GM19324 (cell line): Measurements from ENCODE around the gene IGSF11.
"Not testable (repeated sequence)": the region's sequence is repeated elsewhere in the genome, so short reads cannot be mapped to it uniquely, and the experiment has no call there.

Source experiments
- ATAC-seq: cut with Tn5 transposase; IDR thresholded peaks from one replicate; pipeline ENCODE4 v1.9.1; 2021; ENCODE audit warnings: mild to moderate bottlenecking, moderate library complexity; ENCODE audit not compliant: unreplicated experiment, low FRiP score

Gene IGSF11

DNA sequence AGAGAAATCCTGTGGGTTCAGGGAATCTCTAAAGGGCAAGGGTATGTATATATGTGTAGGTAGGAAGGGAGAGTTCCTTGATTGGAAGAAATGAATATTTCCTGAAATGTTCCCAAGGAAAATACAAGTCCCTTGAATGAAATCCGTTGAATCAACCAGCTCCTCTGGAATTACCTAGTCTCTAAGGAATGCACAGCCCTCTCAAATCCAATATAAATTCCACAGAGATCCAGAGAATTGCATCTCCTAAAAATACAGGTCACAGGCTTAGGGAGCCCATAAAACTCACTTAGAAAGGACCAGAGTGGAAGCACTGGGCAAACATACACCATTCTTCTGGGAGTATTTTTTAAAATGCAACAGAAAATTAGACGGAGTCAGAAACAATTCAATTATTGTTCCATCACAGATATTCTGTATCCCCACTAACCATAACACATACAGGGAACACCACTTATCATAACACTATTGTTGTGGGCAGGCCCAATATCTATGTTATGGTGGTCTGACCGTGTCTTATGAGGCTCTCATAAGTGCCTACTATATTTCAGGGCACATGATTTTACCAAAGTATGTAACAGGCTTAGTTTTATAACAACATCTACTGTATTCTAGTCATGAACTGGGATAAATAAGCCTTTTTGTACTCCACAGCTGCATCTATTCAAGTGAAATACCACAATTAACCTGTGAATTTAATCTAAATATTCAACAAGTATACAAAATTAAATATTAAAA, 43.7 kb downstream of the IGSF11 start:
- ATAC-seq: no peak

DNA sequence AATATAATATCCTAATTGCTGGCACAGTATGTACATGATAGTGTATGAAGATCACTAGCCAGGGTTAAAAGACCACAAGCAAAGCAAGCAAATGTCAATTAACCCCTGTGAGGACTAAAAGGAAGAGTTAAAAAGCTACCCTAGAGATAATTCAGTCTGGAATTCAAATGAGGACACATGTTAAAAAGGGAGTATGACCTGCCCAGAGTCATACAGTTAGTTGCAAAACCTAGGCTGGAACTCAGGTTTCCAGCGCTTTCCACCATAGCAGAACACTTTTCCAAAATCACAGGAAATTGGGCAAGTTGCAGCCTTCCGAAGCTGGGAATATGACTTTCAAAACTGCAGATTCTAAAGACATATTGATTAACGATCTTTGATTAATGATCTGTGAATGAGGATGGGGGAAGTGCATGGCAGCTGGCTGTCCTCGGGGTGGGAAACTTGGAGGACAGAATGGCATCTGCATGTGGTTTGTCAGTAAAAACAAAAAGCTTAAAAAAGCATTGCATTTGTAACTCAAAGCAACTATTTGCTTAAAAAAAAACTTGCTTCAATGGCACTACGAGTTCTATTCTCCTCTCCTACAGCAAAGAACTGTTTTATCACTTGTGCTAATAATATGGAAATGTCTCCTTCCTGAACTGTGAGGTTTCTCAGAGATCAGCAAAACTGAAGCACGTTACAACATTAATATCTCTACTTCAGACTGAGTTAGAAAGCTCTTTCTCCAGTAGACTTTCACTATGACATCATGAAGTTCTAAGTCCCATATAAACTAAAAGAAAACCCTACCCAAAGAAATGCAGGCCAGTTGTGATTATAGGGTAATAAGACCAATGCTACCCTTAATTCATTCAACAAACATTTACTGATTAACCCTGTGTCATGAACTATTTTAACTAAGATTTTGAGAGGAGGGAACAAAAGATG, 46.2 kb downstream of the IGSF11 start:
- no peak for ATAC-seq

DNA sequence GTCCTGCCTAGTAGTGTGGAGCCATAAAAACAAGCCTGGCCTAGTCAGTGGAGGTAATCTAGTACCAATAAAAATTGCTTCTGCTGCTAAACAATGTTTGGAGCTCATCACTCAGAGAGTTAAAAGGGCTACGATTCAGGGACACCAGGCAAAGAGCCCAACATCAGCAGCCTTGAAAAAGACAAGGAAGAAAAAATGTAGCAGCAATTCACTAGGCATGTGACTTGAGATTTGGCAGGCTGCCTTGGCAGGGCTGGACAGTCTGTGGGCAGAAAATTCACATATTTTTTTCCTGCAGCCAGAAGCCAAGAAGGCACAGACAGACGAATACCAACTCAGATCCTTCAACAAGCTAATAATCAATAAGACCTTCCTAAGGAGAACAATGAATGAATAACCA, 47.2 kb downstream of the IGSF11 start:
- ATAC-seq: no peak

DNA sequence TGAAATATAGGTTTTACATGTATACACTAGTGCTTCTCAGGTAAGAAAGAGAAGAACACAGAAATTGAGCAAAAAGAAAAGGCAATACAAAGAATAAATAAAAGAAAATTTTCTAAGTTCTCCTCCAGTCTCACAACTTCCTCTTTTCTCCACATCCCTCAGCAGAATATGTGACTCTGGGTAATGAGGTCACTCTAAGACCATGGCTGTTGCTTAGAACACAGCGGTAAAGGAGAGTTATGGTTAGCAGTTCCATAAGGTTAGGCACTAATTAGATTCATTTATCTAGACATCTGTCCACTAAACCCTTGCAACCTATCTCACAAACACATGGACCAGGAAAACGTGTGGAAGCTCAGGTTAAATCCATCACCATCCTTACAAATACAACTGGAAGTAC, 47.9 kb downstream of the IGSF11 start:
- ATAC-seq: no peak

DNA sequence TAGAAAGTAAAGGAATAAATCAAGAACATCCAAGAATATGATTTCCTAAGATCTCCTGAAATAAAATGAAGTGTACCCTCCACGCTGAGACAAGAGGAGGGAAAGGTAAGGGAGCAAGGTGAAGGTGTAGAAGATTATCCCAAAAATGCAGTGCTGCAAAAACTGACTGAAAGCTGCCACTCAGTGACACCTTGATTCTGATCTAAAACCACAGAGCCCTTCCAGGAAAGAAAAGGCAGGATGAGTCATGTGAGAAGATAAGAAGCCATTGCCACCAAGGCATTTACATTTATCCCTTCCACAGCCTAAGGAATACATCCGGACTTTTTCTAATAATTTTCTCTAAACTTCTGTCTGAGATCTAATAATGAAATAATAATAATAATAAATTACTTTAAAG, 49.9 kb downstream of the IGSF11 start:
- ATAC-seq: no peak

DNA sequence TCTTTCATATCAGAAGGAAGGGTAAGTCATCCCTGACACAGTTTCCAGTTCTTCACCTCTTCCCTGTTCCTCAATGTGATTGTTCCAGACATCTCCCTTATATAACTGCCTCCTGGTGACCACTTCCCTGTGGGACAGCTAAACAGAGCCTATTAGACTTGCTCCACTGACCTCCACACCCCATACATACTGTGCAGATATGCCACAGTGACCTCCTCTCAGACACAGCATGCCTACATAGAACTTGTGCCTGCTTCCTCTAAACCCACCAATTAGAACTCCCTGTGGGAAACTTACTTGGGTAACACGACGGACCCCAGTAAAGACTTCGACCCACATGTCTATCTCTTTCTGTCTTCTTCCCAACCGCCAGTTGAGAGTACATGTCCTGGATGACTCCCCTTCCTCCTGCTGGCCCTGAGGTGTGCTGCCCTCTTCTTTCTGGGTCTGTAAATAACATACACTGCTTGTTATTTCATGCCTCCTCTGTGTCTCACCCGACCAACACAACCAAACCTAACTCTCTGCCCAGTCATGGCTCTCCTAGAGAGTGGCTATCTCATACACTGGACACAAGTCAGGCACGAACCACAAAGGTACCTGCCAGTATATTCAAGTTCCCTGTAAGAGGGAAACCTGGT, 53.0 kb downstream of the IGSF11 start:
- ATAC-seq: no peak

DNA sequence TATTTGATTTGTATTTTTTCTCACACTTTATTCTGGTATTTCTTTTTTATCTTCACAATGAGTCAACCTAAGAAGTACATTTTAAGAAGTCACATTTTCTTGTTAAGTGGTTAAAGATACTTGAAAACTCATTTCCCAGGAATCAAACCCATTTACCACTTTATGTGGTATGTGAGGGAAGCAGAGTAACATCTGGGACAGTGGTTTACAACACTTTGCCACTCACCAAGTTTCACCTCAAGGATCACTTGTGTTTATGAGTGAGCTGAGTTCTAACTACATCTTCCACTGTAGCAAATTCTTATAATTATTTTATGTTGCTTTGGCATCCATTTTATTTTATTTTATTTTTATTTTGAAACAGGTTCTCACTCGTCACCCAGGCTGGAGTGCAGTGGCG, 53.8 kb downstream of the IGSF11 start:
- no peak for ATAC-seq

DNA sequence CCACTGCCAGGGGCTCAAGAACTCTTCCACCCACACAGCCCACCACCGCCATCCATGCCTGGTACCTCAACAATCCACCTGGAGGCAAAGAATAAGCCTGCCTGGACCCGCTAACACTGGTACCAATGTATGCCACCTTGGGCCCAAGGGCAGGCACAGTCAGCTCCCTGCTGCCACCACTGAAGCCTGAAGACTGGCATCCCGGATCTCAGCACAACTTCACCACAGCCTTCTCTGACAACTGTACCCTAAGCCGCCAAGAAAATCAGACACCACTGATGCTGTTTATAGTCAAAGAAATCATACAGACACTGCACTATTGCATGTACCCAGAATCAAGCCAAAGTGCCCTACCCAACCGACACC, 56.3 kb downstream of the IGSF11 start:
- ATAC-seq: no peak

DNA sequence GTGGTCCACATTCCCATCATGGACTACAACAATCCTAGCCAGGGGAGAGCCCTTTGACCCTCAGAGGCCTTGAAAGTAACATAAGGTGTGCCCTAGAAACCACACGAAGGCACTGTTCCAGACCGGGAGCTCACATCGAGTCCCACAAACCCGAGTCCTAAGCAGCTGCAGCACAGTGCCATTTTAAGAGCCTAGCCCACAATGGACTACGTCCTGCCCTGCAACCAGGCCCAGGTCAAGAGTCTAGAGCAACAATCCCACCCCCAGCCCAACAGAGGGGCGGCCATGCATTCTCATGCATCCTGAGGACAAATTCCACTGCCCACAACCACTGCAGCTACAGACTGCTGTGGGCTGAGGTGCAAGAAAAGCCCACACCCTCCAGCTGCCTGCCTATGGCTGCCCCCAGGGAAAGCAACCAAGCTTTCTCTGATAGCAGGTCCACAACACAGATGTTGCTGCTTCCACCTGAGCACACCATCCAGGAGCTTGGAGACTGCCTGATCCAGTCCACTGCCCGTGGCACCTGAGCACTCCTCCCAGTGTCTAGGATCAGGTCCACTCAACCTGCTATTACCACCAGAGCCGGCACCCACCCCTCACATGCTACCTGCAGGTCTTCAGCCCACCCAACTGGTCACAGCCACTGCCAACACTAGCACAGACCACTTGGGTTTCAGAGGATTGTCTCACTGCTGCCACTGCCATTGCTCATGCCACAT, 56.8 kb downstream of the IGSF11 start:
- ATAC-seq: no peak

DNA sequence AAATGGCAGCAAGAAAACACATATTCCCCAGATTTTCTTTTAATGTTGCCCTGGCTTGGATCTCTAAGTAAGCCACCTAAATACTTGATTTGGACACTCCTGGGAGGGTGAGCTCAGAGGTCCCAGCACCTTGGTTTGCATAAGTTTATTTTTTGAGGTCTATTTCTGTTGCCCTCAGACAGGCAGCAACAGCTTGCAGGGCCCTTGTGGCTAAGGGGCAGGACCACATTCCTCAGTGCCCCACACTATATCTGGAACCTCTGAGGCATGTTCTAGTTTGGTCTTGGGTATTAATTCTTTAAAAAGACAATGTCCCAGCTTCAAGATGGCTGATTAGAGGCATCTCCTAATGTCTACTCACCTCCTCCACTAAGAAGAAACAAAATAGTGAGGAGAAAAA, 57.5 kb downstream of the IGSF11 start:
- no peak for ATAC-seq

DNA sequence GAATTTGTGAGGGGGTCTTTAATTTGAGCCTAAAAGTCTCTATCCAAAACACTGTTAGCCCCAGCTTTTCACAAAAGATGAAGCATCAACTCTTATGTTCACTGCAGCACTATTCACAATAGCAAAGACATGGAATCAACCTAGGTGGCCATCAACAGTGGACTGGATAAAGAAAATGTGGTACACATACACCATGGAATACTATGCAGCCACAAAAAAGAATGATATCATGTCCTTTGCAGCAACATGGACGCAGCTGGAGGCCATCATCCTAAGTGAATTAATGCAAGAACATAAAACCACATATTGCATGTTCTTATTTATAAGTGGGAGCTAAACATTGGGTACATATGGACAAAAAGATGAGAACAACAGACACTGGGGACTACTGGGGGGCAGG, 59.2 kb downstream of the IGSF11 start:
- not testable (repeated sequence) for ATAC-seq

DNA sequence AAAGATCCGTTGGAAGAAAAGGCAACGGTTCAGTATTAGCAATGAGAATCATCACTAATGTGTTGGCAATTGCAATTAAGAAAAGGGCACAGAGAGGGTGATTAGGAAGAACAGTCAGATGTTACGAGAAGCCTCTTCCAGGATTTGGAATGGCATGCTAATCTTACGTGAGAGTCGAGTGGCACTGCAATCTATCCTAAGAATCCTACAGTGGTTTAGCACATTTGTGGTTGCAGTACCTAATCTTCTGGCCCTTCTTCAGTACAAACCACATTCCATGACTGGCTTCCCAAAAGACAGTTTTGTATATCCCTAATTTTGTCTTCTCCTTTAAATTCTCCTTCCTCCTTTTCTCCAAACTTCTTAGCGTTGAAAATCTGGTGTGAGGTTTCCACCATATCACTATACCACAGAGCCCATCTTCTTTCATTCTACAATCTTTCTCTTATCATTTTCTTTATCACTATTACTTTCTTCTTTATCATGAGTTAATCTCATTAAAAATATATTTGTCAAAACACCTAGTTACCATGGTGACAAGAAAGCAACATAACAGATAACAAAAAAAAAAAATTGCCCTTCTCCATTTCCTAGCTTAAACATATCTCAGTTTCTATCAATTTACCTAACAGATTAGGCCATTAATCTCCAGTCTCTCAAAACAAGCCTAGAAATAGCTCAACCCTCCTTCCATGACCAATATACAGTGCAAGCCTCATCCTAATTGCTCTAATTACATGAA, 60.1 kb downstream of the IGSF11 start:
- ATAC-seq: no peak

DNA sequence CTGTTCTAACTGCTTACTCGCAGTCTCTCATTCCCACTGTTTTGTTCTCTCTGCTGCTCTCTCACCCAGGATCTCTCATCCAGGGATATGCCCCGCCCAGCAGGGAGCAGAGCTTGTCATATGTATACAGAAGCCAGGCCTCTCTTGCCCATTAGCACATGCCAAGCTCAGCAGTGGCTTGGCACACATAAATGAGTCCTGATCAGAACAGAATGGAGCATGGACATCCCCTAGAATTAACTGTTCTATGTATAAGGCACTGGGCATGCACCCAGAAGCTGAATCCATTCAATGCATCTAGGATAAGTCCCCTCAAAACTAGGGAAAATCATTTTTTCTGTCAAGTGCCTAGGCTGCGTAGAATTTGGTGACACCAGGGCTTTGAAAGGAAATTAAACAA, 61.6 kb downstream of the IGSF11 start:
- no peak for ATAC-seq

DNA sequence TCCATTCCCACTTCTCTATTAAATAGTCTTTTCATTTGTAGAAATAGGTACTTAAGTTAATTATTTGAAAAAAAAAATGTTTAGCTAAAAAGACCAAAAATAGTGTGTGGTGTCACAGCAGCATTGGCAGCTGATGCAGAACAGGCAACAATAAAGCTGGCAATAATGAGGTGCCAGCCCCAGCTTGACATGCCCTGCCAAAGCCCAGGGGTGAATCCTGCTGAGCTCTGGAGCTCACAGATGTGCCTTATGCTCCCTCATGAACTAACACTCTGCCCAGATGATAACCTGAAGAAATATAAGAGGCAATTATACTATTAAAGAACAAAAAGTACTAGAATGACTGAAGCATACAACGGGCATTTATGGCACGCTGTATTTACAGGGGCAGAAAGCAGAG, 63.8 kb downstream of the IGSF11 start:
- ATAC-seq: no peak

DNA sequence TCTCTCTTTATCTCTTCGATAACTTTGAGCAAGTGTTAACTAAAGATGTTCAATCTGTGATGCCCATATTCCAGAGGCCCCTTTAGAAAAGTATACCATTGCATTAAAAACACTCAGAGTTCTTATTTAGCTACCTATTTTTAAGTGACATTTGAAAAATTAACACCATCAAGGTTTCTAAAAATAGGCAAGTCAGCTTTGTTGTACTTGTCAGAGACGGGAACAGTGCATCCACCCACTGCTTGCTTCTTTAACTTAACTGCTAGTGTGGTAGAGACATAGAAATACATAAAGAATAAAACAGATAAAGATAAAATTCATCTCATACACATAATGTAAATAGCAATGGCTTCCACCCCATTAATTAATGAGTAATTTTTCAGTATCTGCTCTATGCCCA, 66.0 kb downstream of the IGSF11 start:
- ATAC-seq: no peak

DNA sequence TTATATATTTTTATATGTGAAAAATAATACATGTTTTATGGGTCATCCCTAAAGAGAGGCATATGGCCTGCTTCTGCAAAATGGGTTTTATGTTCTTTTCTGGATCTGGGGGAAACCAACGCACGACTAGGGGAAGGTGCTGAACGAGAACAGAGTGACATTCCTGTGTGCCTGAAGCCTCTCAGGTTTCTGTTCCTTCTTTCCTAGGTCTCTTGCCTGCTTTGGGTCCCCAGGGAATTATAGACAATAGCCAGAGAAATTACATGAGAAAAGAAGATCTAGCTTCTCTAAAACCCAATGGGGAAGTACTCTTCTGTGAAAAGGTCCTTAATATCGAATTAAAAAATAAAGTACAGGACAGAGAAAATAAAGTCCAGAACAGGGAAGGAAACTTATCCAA, 66.5 kb downstream of the IGSF11 start:
- ATAC-seq: no peak

DNA sequence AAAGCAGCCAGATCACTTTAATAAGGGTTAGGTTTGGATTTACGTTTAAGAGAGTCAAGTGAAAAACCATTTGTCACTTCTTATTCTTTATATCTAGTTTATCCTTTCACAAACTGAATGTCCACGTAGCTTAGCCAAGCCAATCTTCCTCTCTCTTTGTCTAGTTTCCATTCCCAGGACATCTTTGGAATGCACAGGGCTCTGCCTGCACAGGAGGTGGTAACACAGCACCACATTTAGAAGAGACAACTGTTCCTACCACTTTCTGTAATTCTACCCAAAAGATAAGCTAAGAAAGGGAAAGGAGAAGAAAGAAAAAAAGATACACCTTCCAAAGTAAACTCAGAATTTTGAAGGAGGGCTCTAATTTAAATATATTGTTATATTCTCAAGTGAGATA, 67.9 kb downstream of the IGSF11 start:
- no peak for ATAC-seq

DNA sequence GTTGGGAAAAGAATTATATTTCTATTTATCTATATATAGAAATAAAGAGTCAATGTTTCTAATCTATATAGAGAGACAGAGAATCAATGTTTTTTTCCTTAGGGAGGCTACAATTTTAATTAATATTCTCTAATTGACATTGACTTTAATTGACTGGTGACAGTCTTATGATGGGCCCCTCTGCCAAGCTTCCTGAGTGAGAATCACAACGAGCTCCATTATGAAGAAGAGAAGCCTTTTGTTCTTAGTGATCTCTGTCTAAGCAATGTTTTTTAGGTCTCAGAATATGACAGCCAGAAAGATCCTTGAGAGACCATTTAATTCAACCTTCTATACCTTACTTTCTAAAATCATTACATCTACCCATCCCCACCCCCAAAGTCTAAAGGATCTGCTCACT, 70.9 kb downstream of the IGSF11 start:
- no peak for ATAC-seq

DNA sequence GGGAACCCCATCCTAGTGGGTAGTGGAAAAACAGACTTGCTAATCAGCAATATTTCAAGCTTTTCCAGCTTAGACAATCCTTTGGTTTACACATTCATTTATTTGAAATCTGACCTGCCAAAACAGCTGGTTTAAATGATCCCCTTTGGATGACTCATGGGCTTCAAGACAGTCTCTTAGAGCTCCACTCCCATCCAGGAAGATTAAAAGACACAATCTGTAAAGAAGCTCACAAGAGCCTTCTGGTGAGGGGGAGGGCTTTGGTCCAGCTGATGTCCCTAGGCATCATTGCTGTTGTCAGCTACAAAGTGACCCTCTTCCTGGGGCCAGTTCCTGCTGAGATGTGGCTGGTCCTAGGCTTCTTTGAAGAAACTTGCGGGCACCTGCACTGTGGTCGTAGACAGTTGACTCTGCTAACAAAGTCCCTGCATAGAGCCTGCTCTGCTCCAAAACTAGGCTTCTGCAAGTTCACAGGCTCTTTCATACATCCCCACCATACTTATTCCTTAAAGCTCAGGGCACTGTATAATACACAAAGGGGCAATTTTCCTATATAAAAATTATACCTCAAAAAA, 73.7 kb downstream of the IGSF11 start:
- ATAC-seq: no peak
